ENCODE results near the gene MINAR2. TPM values are rescaled to one million over a fixed set of nuclear protein-coding genes. Genes with fewer than 3 reads are reported as not detected.
A peak's percentile ranks its signal among the peaks of the same experiment; 100 is the strongest.

The MINAR2 gene
- total RNA-seq, 1 experiment from 2014 or later = not detected

- TF ChIP-seq IRF1 (CRISPR knock-in tag; IDR thresholded peaks at IDR 0.05) (no peak), NR2C2 (CRISPR knock-in tag; IDR thresholded peaks at IDR 0.05) (no peak), SOX15 (CRISPR knock-in tag; IDR thresholded peaks at IDR 0.05) (no peak), TEAD4 (CRISPR knock-in tag; IDR thresholded peaks at IDR 0.05) (no peak), USF2 (CRISPR knock-in tag; IDR thresholded peaks at IDR 0.05) (no peak), RELA (CRISPR knock-in tag; IDR thresholded peaks at IDR 0.05; ENCODE audit: borderline replicate concordance) (no peak)
Observed at GRCh38 chr5:129739773-129740172, 8.1 kb upstream of the MINAR2 start (continued).

GRCh38 chr5:129743541-129744187 is 4.2 kb upstream of the MINAR2 start:
- ATAC-seq = peak; percentile 59
- DNase-seq (ENCODE audit: low spot score) = no peak
- Mint-ChIP-seq H3K27me3 (ENCODE audit: low read depth) (no peaks in the 10 kb centered on the region), H3K4me1 (peaks cover 16% of the 10 kb centered on the region), H3K27ac (peak overlapping the region; percentile 9; the same call in 1 of the 2 replicates), H3K9me3 (no peaks in the 10 kb centered on the region), H3K4me3 (no peak overlapping the region), H3K36me3 (peaks cover 4% of the 10 kb centered on the region; the same call in 1 of the 2 replicates)
- ChIA-PET CTCF (no interaction called here), POLR2A (interaction anchor here (0.6 kb wide), 1 partner anchor 9 kb away, joined by 8 read pairs; no protein-coding TSS in a partner anchor)
- TF ChIP-seq RELA (CRISPR knock-in tag; IDR thresholded peaks at IDR 0.05; ENCODE audit: borderline replicate concordance) = no peak
- no peak for TF ChIP-seq AFF4 (CRISPR knock-in tag; IDR thresholded peaks at IDR 0.05; ENCODE audit: borderline replicate concordance)
- no peak for TF ChIP-seq IRF2 (CRISPR knock-in tag; IDR thresholded peaks at IDR 0.05; ENCODE audit: borderline replicate concordance, low read depth)
- no peak for TF ChIP-seq ATF3 (CRISPR knock-in tag; conservative IDR thresholded peaks at IDR 0.05)
- no peak for TF ChIP-seq OVOL2 (CRISPR knock-in tag; IDR thresholded peaks at IDR 0.05; ENCODE audit: borderline replicate concordance)

GRCh38 chr5:129745997-129746396 is 1.9 kb upstream of the MINAR2 start:
- ATAC-seq = no peak
- H3K36me3 Mint-ChIP-seq = no peaks in the 10 kb centered on the region
- ChIA-PET POLR2A (no interaction called here), CTCF (no interaction called here)
- no peak overlapping the region for H3K27ac Mint-ChIP-seq
- no peaks in the 10 kb centered on the region for H3K27me3 Mint-ChIP-seq (ENCODE audit: low read depth)
- no peaks in the 10 kb centered on the region for H3K9me3 Mint-ChIP-seq
- TF ChIP-seq ATF3 (CRISPR knock-in tag; conservative IDR thresholded peaks at IDR 0.05) = no peak
- no peak for TF ChIP-seq SP1 (CRISPR knock-in tag; conservative IDR thresholded peaks at IDR 0.05)
- no peak for TF ChIP-seq TP53 (CRISPR knock-in tag; IDR thresholded peaks at IDR 0.05)
- no peak for TF ChIP-seq E2F4 (CRISPR knock-in tag; IDR thresholded peaks at IDR 0.05; ENCODE audit: borderline replicate concordance, low read depth)
- no peak for TF ChIP-seq ZNF121 (CRISPR knock-in tag; IDR thresholded peaks at IDR 0.05)
- no peak for TF ChIP-seq E2F1 (CRISPR knock-in tag; IDR thresholded peaks at IDR 0.05)
- no peak for TF ChIP-seq SMAD4 (CRISPR knock-in tag; IDR thresholded peaks at IDR 0.05)
- no peak for TF ChIP-seq ARID4B (CRISPR knock-in tag; IDR thresholded peaks at IDR 0.05; ENCODE audit: borderline replicate concordance)
- DNase-seq (ENCODE audit: low spot score) = no peak
- H3K4me3 Mint-ChIP-seq = no peak overlapping the region
- H3K4me1 Mint-ChIP-seq = peaks cover 16% of the 10 kb centered on the region
